GM21367 (cell line): ENCODE measurements around the gene ASAP2.
"Not testable (repeated sequence)": the region's sequence is repeated elsewhere in the genome, so short reads cannot be mapped to it uniquely, and the experiment has no call there.

Source experiments
- ATAC-seq: cut with Tn5 transposase; IDR thresholded peaks from one replicate; pipeline ENCODE4 v1.9.1; 2021; ENCODE audit not compliant: unreplicated experiment

Gene ASAP2

GRCh38 chr2:9398251-9398650, 191.6 kb downstream of the ASAP2 start:
- ATAC-seq: not testable (repeated sequence)

GRCh38 chr2:9398881-9399780, 192.5 kb downstream of the ASAP2 start:
- no peak for ATAC-seq

GRCh38 chr2:9400268-9401058, 193.9 kb downstream of the ASAP2 start:
- no peak for ATAC-seq

- ATAC-seq: no peak
These were observed 194.5 kb downstream of the ASAP2 start for GRCh38 chr2:9401059-9401547.

- ATAC-seq: no peak
These were observed 195.2 kb downstream of the ASAP2 start for GRCh38 chr2:9401646-9402371.

GRCh38 chr2:9403924-9404323, 197.3 kb downstream of the ASAP2 start:
- no peak for ATAC-seq

GRCh38 chr2:9404451-9404850, 197.8 kb downstream of the ASAP2 start:
- no peak for ATAC-seq

- no peak for ATAC-seq
These were observed 199.0 kb downstream of the ASAP2 start for GRCh38 chr2:9405636-9406035.

GRCh38 chr2:9406529-9407362, 200.1 kb downstream of the ASAP2 start:
- no peak for ATAC-seq

GRCh38 chr2:9407363-9407811, 200.8 kb downstream of the ASAP2 start:
- ATAC-seq: no peak

- no peak for ATAC-seq
These were observed 202.1 kb downstream of the ASAP2 start for GRCh38 chr2:9408641-9409151.

GRCh38 chr2:9410108-9410507, 203.5 kb downstream of the ASAP2 start:
- peak; percentile 68 for ATAC-seq

GRCh38 chr2:9412781-9413180, 206.2 kb downstream of the ASAP2 start:
- ATAC-seq: no peak

- no peak for ATAC-seq
These were observed 209.0 kb downstream of the ASAP2 start for GRCh38 chr2:9415516-9416169.

GRCh38 chr2:9416267-9416961, 209.8 kb downstream of the ASAP2 start:
- no peak for ATAC-seq

- ATAC-seq: no peak
These were observed 210.3 kb downstream of the ASAP2 start for GRCh38 chr2:9416962-9417316.

- ATAC-seq: no peak
These were observed 211.1 kb downstream of the ASAP2 start for GRCh38 chr2:9417725-9418124.

- ATAC-seq: no peak
These were observed 212.1 kb downstream of the ASAP2 start for GRCh38 chr2:9418746-9419145.

- no peak for ATAC-seq
These were observed 212.9 kb downstream of the ASAP2 start for GRCh38 chr2:9419541-9419940.
